Heart left ventricle (tissue), 16 donors: ENCODE results near the gene RAC3. TPM values are rescaled to one million over a fixed set of nuclear protein-coding genes. Genes with fewer than 3 reads are reported as not detected.
A peak's percentile ranks its signal among the peaks of the same experiment; 100 is the strongest.

ENCODE experiments used
- ATAC-seq, 4 donors: fragments of 200-7000 bp; cut with Tn5 transposase; one replicate each; pipeline ENCODE4 v1.9.1; 2020 to 2022; ENCODE audit warnings: moderate library complexity in 4 of 4, mild to moderate bottlenecking in 3 of 4, moderate number of reproducible peaks in 1 of 4
- DNase-seq, 5 donors: peaks; one replicate each; pipeline ENCODE4 v3.0.0-alpha.2; 2020
- H3K27ac ChIP-seq, 12 donors: fragments of 200-600 bp; sonication (generic) in 4 of 12; one replicate each; pipeline versions ENCODE4 v1.5.0 to v1.8.0; 2016 to 2022; ENCODE audit warnings: mild to moderate bottlenecking in 2 of 12
- H3K27me3 ChIP-seq, 9 donors: fragments of 200-600 bp; sonication (generic) in 2 of 9; one replicate each; pipeline versions ENCODE4 v1.5.1 to v1.8.0; 2016 to 2022; ENCODE audit warnings: mild to moderate bottlenecking in 3 of 9
- H3K36me3 ChIP-seq, 9 donors: fragments of 200-600 bp; sonication (generic) in 2 of 9; one replicate each; pipeline versions ENCODE4 v1.5.0 to v1.8.0; 2018 to 2022; ENCODE audit warnings: mild to moderate bottlenecking in 2 of 9
- H3K4me1 ChIP-seq, 12 donors: fragments of 200-600 bp; sonication (generic) in 4 of 12; one replicate each; pipeline versions ENCODE4 v1.5.0 to v1.8.0; 2016 to 2022; ENCODE audit warnings: mild to moderate bottlenecking in 3 of 12
- H3K4me3 ChIP-seq, 12 donors: fragments of 200-600 bp; sonication (generic) in 4 of 12; one replicate each; pipeline versions ENCODE4 v1.5.0 to v1.8.0; 2017 to 2022; ENCODE audit warnings: mild to moderate bottlenecking in 9 of 12, moderate library complexity in 4 of 12
- H3K9me3 ChIP-seq, 12 donors: fragments of 200-600 bp; sonication (generic) in 4 of 12; one replicate each; pipeline versions ENCODE4 v1.5.0 to v1.8.0; 2016 to 2022; ENCODE audit warnings: mild to moderate bottlenecking in 1 of 12
- CTCF ChIP-seq, 12 donors: fragments of 200-600 bp; sonication (generic) in 4 of 12; IDR thresholded peaks; one replicate each; pipeline versions ENCODE4 v1.5.0 to v1.8.0; 2018 to 2022; ENCODE audit warnings: antibody characterized with exemption in 12 of 12, mild to moderate bottlenecking in 5 of 12
- POLR2A ChIP-seq, 2 donors: fragments of 450-650 bp; IDR thresholded peaks; one replicate each; pipeline ENCODE4 v1.6.1; 2017; ENCODE audit warnings: antibody characterized with exemption in 2 of 2, mild to moderate bottlenecking in 2 of 2, moderate library complexity in 2 of 2
- WGBS, 4 donors: extraction: QIAGEN DNeasy Blood & Tissue Kit in 2 of 4; methylation state at CpG; one replicate each; pipeline versions ENCODE4 v1.1.5 to v1.1.7; 2013 to 2018; 5-methylcytosine and 5-hydroxymethylcytosine counted together
- intact Hi-C, 10 donors: fragments of 100-400 bp; cut with DNase I; formaldehyde crosslinking; loops; one replicate each; pipeline versions ENCODE4 v1.11.1 to v1.14.2; 2022
- polyA plus RNA-seq, 2 donors: library from polyadenylated mRNA; stranded (reverse); fragments of 200-250 nt; gene quantifications; one replicate each; pipeline ENCODE4 v1.2.3, GENCODE V29; 2013
- total RNA-seq, 9 donors: library from RNA; depleted of rRNA in 2 of 9; stranded (reverse); fragments of >200 nt in 2 of 9; fragmentation: NEBNext Ultra II Directional in 3 of 9; extraction: Animal tissue kit (Norgen Biotek cat#: 25700) in 3 of 9; gene quantifications; one replicate each; pipeline versions ENCODE4 v1.1.0 to v1.2.4, GENCODE V29; 2016 to 2023
- donor health status: ischemic (EF 13 %, LVEDD 7.1; RV severe dilation, severe dysfunction).
- donor health status: healthy with polysubstance abuse.
- donor health status: DM: no; HTN: yes; CAD: no.
- donor health status: DM: no; HTN: no; CAD: no.
- donor health status: ischemic (EF 25% LVEDD 6.9; RV normal size, moderate dysfunction).
- donor health status: ischemic (EF 25% LVEDD 5.7; RV mildly dilated, moderate dysfunction).
- donor health status: healthy.
- donor health status: DM: yes; HTN: yes; CAD: no.
- donor health status: ischemic (EF 35%, LVEDD 5.7; RV mildly dilated, moderate dysfunction).
- donor health status: nonischemic (EF 11% LVEDD 7.7; RV severe dilation, severe dysfunction).
- donor health status: DM: yes; HTN: yes; CAD: no.
- donor health status: PGD.
- donor health status: ischemic (EF 29% LVEDD 5.4; RV normal size, mild dysfunction).
- donor health status: nonischemic (EF 23%, LVEDD 6.1; RV moderate dilation, normal function).

Gene RAC3
- total and polyA plus RNA-seq, 11 donors: 0.76 to 2.6 (median 1.5) TPM

- Histone ChIP-seq H3K27me3 (no peaks in the 10 kb centered on the region), H3K4me1 (peaks cover 0 to 10% (median 0%) of the 10 kb centered on the region in 12 donors), H3K36me3 (peaks cover 0 to 27% (median 19%) of the 10 kb centered on the region in 9 donors), H3K9me3 (no peaks in the 10 kb centered on the region), H3K27ac (no peak overlapping the region), H3K4me3 (no peak overlapping the region)
- no peak for TF ChIP-seq POLR2A (IDR thresholded peaks at IDR 0.05)
- TF ChIP-seq CTCF (IDR thresholded peaks at IDR 0.05): no peak
- DNase-seq: no peak
- 81 to 86% (median 83%) methylated on average over 25 of the region's 25 CpGs for WGBS, 4 donors
- intact Hi-C loops: no loop called here
- no peak for ATAC-seq
Observed at GRCh38 chr17:82076018-82076784, 44.7 kb downstream of the RAC3 start.

- intact Hi-C loops: no loop called here
- H3K9me3 ChIP-seq: no peaks in the 10 kb centered on the region
- H3K4me1 ChIP-seq: peaks cover 0 to 10% (median 0%) of the 10 kb centered on the region in 12 donors
- no peak overlapping the region for H3K4me3 ChIP-seq
- H3K27ac ChIP-seq: no peak overlapping the region
- no peak for TF ChIP-seq CTCF (IDR thresholded peaks at IDR 0.05)
- TF ChIP-seq POLR2A (IDR thresholded peaks at IDR 0.05): no peak
- H3K36me3 ChIP-seq: peaks cover 0 to 35% (median 22%) of the 10 kb centered on the region in 9 donors
- WGBS, 4 donors: 73 to 86% (median 78%) methylated on average over 19 to 21 of the region's 21 CpGs
- ATAC-seq: peak in 3 of 4 donors; percentile 25 to 38 (median 28)
- no peak for DNase-seq
- no peaks in the 10 kb centered on the region for H3K27me3 ChIP-seq
Observed at GRCh38 chr17:82076785-82077591, 45.5 kb downstream of the RAC3 start.

GRCh38 chr17:82077617-82078358, 46.3 kb downstream of the RAC3 start:
- TF ChIP-seq CTCF (IDR thresholded peaks at IDR 0.05) (peak in 1 of 12 donors; percentile 10), POLR2A (IDR thresholded peaks at IDR 0.05) (no peak)

More at GRCh38 chr17:82077617-82078358, 46.3 kb downstream of the RAC3 start:
- ATAC-seq (peak in 3 of 4 donors; percentile 25 to 75 (median 43)), DNase-seq (peak in 2 of 5 donors; percentile 55 to 77)
- no peaks in the 10 kb centered on the region for H3K9me3 ChIP-seq
- peaks cover 0 to 10% (median 0%) of the 10 kb centered on the region in 12 donors for H3K4me1 ChIP-seq
- intact Hi-C loops: no loop called here
- H3K27ac ChIP-seq: no peak overlapping the region
- H3K4me3 ChIP-seq: no peak overlapping the region
- 61 to 68% (median 67%) methylated on average over 18 to 28 of the region's 28 CpGs for WGBS, 4 donors
- no peaks in the 10 kb centered on the region for H3K27me3 ChIP-seq
- H3K36me3 ChIP-seq: peaks cover 0 to 43% (median 29%) of the 10 kb centered on the region in 9 donors
